WTC11 (cell line): ENCODE measurements around the gene ZZZ3.

Source experiments
- CDX4 ChIP-seq: fragments of 250-450 bp; sonication (Bioruptor Pico); IDR thresholded peaks from 2 replicates; pipeline ENCODE4 v1.9.0; 2021; ENCODE audit warnings: moderate library complexity, mild to moderate bottlenecking, inconsistent platforms, borderline replicate concordance
- CREB1 ChIP-seq: sonication (generic); formaldehyde crosslinking; IDR thresholded peaks from 2 replicates; pipeline ENCODE4 v1.8.0; 2023; ENCODE audit warnings: mild to moderate bottlenecking, missing genetic modification reagents
- CTCF ChIP-seq: fragments of 200-600 bp; IDR thresholded peaks from 2 replicates; pipeline ENCODE4 v1.8.0; 2022; ENCODE audit warnings: antibody characterized with exemption

GRCh38 chr1:77655431-77655974 lies 27.0 kb downstream of the ZZZ3 start:
- no peak for TF ChIP-seq CTCF
- no peak for TF ChIP-seq CDX4 (CRISPR knock-in tag)
- no peak for TF ChIP-seq CREB1 (CRISPR knock-in tag)
